ENCODE data around the gene CCSER1.

Gene CCSER1

GRCh38 chr4:90792696-90793095, 665.5 kb downstream of the CCSER1 start:
- no peak overlapping the region for H3K27ac ChIP-seq
- TF ChIP-seq, protein P1, sequence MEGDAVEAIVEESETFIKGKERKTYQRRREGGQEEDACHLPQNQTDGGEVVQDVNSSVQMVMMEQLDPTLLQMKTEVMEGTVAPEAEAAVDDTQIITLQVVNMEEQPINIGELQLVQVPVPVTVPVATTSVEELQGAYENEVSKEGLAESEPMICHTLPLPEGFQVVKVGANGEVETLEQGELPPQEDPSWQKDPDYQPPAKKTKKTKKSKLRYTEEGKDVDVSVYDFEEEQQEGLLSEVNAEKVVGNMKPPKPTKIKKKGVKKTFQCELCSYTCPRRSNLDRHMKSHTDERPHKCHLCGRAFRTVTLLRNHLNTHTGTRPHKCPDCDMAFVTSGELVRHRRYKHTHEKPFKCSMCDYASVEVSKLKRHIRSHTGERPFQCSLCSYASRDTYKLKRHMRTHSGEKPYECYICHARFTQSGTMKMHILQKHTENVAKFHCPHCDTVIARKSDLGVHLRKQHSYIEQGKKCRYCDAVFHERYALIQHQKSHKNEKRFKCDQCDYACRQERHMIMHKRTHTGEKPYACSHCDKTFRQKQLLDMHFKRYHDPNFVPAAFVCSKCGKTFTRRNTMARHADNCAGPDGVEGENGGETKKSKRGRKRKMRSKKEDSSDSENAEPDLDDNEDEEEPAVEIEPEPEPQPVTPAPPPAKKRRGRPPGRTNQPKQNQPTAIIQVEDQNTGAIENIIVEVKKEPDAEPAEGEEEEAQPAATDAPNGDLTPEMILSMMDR (conservative IDR thresholded peaks at IDR 0.05), result no peak

DNA sequence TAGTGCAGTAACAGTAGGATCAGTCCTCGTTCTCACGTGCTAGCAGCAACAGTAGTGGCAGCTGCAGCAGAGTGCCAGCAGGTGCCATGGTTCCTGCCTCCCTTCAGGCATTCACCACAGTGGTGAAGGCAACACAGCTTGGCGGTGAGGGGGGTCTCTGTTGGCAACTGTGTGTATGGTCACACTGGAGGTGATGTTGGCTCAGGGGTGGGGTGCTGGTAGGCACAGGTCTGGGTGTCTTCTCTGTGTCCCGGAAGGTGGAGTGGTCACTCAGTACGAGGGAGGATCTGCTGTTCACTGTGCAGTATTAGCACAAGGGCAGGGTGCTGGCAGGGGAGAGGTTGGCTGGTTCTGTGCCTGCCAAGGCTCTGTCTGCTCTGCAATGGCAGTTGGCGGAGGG, 671.8 kb downstream of the CCSER1 start:
- H3K27ac ChIP-seq, result no peak overlapping the region
- TF ChIP-seq, protein P1 (conservative IDR thresholded peaks at IDR 0.05), result no peak

GRCh38 chr4:90799895-90800294, 672.7 kb downstream of the CCSER1 start:
- TF ChIP-seq, protein P1 (conservative IDR thresholded peaks at IDR 0.05), result no peak

GRCh38 chr4:90815569-90815968, 688.4 kb downstream of the CCSER1 start:
- H3K27ac ChIP-seq, result no peak overlapping the region
- TF ChIP-seq, protein P1 (conservative IDR thresholded peaks at IDR 0.05), result no peak

More at GRCh38 chr4:90799895-90800294, 672.7 kb downstream of the CCSER1 start:
- no peak overlapping the region for H3K27ac ChIP-seq

DNA sequence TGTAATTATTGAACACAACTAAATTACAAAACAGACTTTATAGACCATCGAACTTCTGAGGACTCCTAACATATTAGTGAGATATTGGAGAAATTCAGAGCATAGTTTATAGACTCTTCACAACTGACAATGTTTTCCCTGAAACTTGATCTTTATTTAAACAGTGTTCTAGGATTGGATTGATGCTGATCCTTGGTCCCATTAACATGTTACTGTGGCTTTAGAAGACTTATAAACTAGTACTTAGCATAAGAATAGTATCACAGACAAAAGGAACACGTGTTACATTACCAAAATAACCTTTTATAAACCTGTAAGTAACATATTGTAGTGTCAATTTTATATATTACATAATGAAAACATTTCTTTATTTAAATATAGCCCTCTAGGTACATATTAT, 689.6 kb downstream of the CCSER1 start:
- TF ChIP-seq, protein P1 (conservative IDR thresholded peaks at IDR 0.05), result no peak
- H3K27ac ChIP-seq, result no peak overlapping the region

- TF ChIP-seq, protein P1 (conservative IDR thresholded peaks at IDR 0.05), result no peak
- no peak overlapping the region for H3K27ac ChIP-seq
These were observed 697.3 kb downstream of the CCSER1 start for GRCh38 chr4:90824266-90825150.

- TF ChIP-seq, protein P1 (conservative IDR thresholded peaks at IDR 0.05), result no peak
These were observed 698.7 kb downstream of the CCSER1 start for GRCh38 chr4:90825849-90826248.

More at GRCh38 chr4:90825849-90826248, 698.7 kb downstream of the CCSER1 start:
- H3K27ac ChIP-seq, result no peak overlapping the region
